DND-41 (cell line): ENCODE measurements around the gene ACADM.

Experiments used
- CTCF ChIP-seq: IDR thresholded peaks from 2 replicates; pipeline ENCODE4 v1.5.1; 2012; ENCODE audit warnings: borderline replicate concordance, low read length, moderate library complexity, mild to moderate bottlenecking; ENCODE audit not compliant: poor library complexity, severe bottlenecking; ENCODE audit errors: extremely low read depth
- EZH2 ChIP-seq: IDR thresholded peaks from 3 replicates; pipeline ENCODE4 v1.6.1; 2012; ENCODE audit warnings: borderline replicate concordance, low read depth, mild to moderate bottlenecking, moderate library complexity, low read length, inconsistent platforms; ENCODE audit not compliant: severe bottlenecking

- TF ChIP-seq CTCF (no peak), EZH2 (no peak)
Observed at GRCh38 chr1:75768016-75768415, 43.5 kb downstream of the ACADM start.
